OCI-LY3 (cell line): ENCODE measurements around the gene DOCK8.

Source experiments
- EZH2phosphoT487 ChIP-seq: fragments of 200-600 bp; shearing (Covaris generic); IDR thresholded peaks from 2 replicates; pipeline ENCODE4 v1.6.1; 2018; ENCODE audit warnings: antibody characterized with exemption, mixed run types, low read depth
- TF ChIP-seq, protein P1 (sequence below): fragments of 200-600, 300-600 bp; sonication (generic); IDR thresholded peaks from 2 replicates; pipeline ENCODE4 v1.5.1; 2014; ENCODE audit warnings: antibody characterized with exemption, low read length, low read depth

- TF ChIP-seq, protein P1, sequence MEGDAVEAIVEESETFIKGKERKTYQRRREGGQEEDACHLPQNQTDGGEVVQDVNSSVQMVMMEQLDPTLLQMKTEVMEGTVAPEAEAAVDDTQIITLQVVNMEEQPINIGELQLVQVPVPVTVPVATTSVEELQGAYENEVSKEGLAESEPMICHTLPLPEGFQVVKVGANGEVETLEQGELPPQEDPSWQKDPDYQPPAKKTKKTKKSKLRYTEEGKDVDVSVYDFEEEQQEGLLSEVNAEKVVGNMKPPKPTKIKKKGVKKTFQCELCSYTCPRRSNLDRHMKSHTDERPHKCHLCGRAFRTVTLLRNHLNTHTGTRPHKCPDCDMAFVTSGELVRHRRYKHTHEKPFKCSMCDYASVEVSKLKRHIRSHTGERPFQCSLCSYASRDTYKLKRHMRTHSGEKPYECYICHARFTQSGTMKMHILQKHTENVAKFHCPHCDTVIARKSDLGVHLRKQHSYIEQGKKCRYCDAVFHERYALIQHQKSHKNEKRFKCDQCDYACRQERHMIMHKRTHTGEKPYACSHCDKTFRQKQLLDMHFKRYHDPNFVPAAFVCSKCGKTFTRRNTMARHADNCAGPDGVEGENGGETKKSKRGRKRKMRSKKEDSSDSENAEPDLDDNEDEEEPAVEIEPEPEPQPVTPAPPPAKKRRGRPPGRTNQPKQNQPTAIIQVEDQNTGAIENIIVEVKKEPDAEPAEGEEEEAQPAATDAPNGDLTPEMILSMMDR = no peak
- TF ChIP-seq EZH2phosphoT487 = no peak
Observed at GRCh38 chr9:335373-335772, 120.7 kb downstream of the DOCK8 start.
